T-cell (primary cell): ENCODE measurements around the gene CDH18. TPM values are rescaled to one million over a fixed set of nuclear protein-coding genes. Genes with fewer than 3 reads are reported as not detected.

Source experiments
- ATAC-seq, 4 experiments: fragments of 200-7000 bp in 3 of 4; fragments of 150-1000 bp in 1 of 4; cut with Tn5 transposase; replicated peaks in 1 of 4; 1 replicate in 3 of 4; 2 replicates in 1 of 4; pipeline ENCODE4 v1.10.0; 2021; ENCODE audit warnings: moderate library complexity in 3 of 4, mild to moderate bottlenecking in 2 of 4, moderate number of reproducible peaks in 1 of 4
- CTCF ChIA-PET, 2 donors: fragments of 300-600 bp; sonication (Branson Sonifier 250); formaldehyde crosslinking; loops; one replicate each; lab custom pipeline; 2022; ENCODE audit warnings: antibody characterized with exemption in 2 of 2; lab: Charles Lee
- POLR2A ChIA-PET, 2 donors: fragments of 300-600 bp; sonication (Branson Sonifier 250); formaldehyde crosslinking; loops; one replicate each; lab custom pipeline; 2022; ENCODE audit warnings: antibody characterized with exemption in 2 of 2; lab: Charles Lee
- DNase-seq, 35 experiments: peaks; one replicate each; pipeline versions ENCODE4 v3.0.0 to v3.0.0-alpha.2; 2013 to 2023
- H3K27ac ChIP-seq: one replicate; pipeline ENCODE4 v1.5.1; 2013; ENCODE audit warnings: low read length
- H3K27me3 ChIP-seq, 2 experiments: replicated peaks in 1 of 2; 1 replicate in 1 of 2; 2 replicates in 1 of 2; pipeline versions ENCODE4 v1.6.1 to v1.7.0; 2013; ENCODE audit warnings: low read length in 1 of 2, mixed read lengths in 1 of 2; ENCODE audit not compliant: control insufficient read depth in 2 of 2, insufficient read depth in 2 of 2; ENCODE audit errors: extremely low read depth in 1 of 2
- H3K36me3 ChIP-seq, 2 donors: 1 replicate in 1 of 2; 2 replicates in 1 of 2; pipeline versions ENCODE4 v1.6.1 to v1.7.0; 2013; ENCODE audit warnings: low read length in 1 of 2; ENCODE audit not compliant: control insufficient read depth in 2 of 2, insufficient read depth in 1 of 2; ENCODE audit errors: extremely low read depth in 1 of 2
- H3K4me1 ChIP-seq, 2 experiments: 1 replicate in 1 of 2; 2 replicates in 1 of 2; pipeline versions ENCODE4 v1.6.1 to v1.7.0; 2013; ENCODE audit warnings: low read length in 2 of 2, mixed read lengths in 1 of 2; ENCODE audit not compliant: insufficient read depth in 2 of 2, control insufficient read depth in 1 of 2; ENCODE audit errors: extremely low read depth in 1 of 2
- H3K4me3 ChIP-seq, 2 donors: 1 replicate in 1 of 2; 2 replicates in 1 of 2; pipeline versions ENCODE4 v1.5.1 to v1.7.0; 2013; ENCODE audit warnings: mild to moderate bottlenecking in 2 of 2, low read length in 1 of 2, moderate library complexity in 1 of 2; ENCODE audit not compliant: control insufficient read depth in 1 of 2; ENCODE audit errors: extremely low read depth in 1 of 2
- H3K9me3 ChIP-seq: 2 replicates; pipeline ENCODE4 v1.7.0; 2013
- H3K27ac Mint-ChIP-seq, 2 donors: one replicate each; pipeline ENCODE4 v1.8.0; 2020 to 2021; ENCODE audit warnings: mild to moderate bottlenecking in 2 of 2, mixed read lengths in 2 of 2
- H3K27me3 Mint-ChIP-seq, 2 donors: one replicate each; pipeline ENCODE4 v1.8.0; 2021 to 2022; ENCODE audit warnings: mixed read lengths in 2 of 2
- H3K36me3 Mint-ChIP-seq: one replicate; pipeline ENCODE4 v1.8.0; 2021; ENCODE audit warnings: mixed read lengths
- H3K4me1 Mint-ChIP-seq, 3 donors: one replicate each; pipeline ENCODE4 v1.8.0; 2020 to 2022; ENCODE audit warnings: mixed read lengths in 3 of 3, mild to moderate bottlenecking in 1 of 3
- H3K4me3 Mint-ChIP-seq, 3 donors: one replicate each; pipeline ENCODE4 v1.8.0; 2020 to 2022; ENCODE audit warnings: mild to moderate bottlenecking in 3 of 3, mixed read lengths in 3 of 3, moderate library complexity in 3 of 3
- H3K9me3 Mint-ChIP-seq, 3 donors: one replicate each; pipeline ENCODE4 v1.8.0; 2020 to 2022; ENCODE audit warnings: mixed read lengths in 3 of 3
- WGBS: methylation state at CpG from one replicate; pipeline ENCODE4 v1.1.5; 2013; ENCODE audit warnings: missing lambda C conversion rate; ENCODE audit not compliant: insufficient coverage; 5-methylcytosine and 5-hydroxymethylcytosine counted together
- total RNA-seq, 35 experiments: library from RNA in 6 of 35; stranded (reverse) in 6 of 35; fragments of 120-200 nt in 1 of 35; gene quantifications; one replicate each; pipeline versions ENCODE4 v1.2.1 to v1.2.4 and lab custom pipeline; 2013 to 2026

The CDH18 gene
- total RNA-seq, 5 donors from 2014 or later (not counting 1 experiment from before 2014, with no cell fraction given) = not detected

GRCh38 chr5:19706776-19707175 is 281.2 kb downstream of the CDH18 start:
- ATAC-seq (no peak), DNase-seq (no peak)
- 60% methylated on average over 1 of the region's 4 CpGs for WGBS
- CTCF ChIA-PET = no interaction called here
- H3K27me3 Mint-ChIP-seq = no peaks in the 10 kb centered on the region
- H3K9me3 Mint-ChIP-seq = peaks cover 10 to 14% (median 12%) of the 10 kb centered on the region in 3 donors
- no peaks in the 10 kb centered on the region for H3K36me3 Mint-ChIP-seq
- POLR2A ChIA-PET = interaction anchor here in 1 of 2 donors (0.6 kb wide), 1 partner anchor 459 kb away, joined by 3 read pairs; no protein-coding TSS in a partner anchor
- no peaks in the 10 kb centered on the region for H3K4me1 Mint-ChIP-seq
- Histone ChIP-seq H3K9me3 (no peaks in the 10 kb centered on the region), H3K27me3 (no peaks in the 10 kb centered on the region), H3K4me1 (no peaks in the 10 kb centered on the region), H3K4me3 (no peak overlapping the region), H3K36me3 (no peaks in the 10 kb centered on the region), H3K27ac (no peak overlapping the region)
- no peak overlapping the region for H3K27ac Mint-ChIP-seq
- no peak overlapping the region for H3K4me3 Mint-ChIP-seq

- H3K36me3 ChIP-seq = no peaks in the 10 kb centered on the region
- 62% methylated on average over 3 of the region's 5 CpGs for WGBS
- Mint-ChIP-seq H3K27ac (no peak overlapping the region), H3K4me1 (no peaks in the 10 kb centered on the region), H3K27me3 (no peaks in the 10 kb centered on the region), H3K9me3 (peaks cover 7 to 11% (median 11%) of the 10 kb centered on the region in 3 donors), H3K4me3 (no peak overlapping the region), H3K36me3 (no peaks in the 10 kb centered on the region)
- H3K27ac ChIP-seq = no peak overlapping the region
- POLR2A ChIA-PET = no interaction called here
- CTCF ChIA-PET = no interaction called here
- DNase-seq = no peak
- no peak overlapping the region for H3K4me3 ChIP-seq
- H3K27me3 ChIP-seq = no peaks in the 10 kb centered on the region
- ATAC-seq = no peak
- no peaks in the 10 kb centered on the region for H3K4me1 ChIP-seq
- no peaks in the 10 kb centered on the region for H3K9me3 ChIP-seq
These were observed 286.3 kb downstream of the CDH18 start for GRCh38 chr5:19701731-19702130.

GRCh38 chr5:19694949-19695611 is 292.9 kb downstream of the CDH18 start:
- H3K36me3 Mint-ChIP-seq = no peaks in the 10 kb centered on the region
- Histone ChIP-seq H3K36me3 (no peaks in the 10 kb centered on the region), H3K27me3 (no peaks in the 10 kb centered on the region), H3K4me1 (no peaks in the 10 kb centered on the region), H3K4me3 (no peak overlapping the region), H3K9me3 (peaks cover 3% of the 10 kb centered on the region), H3K27ac (no peak overlapping the region)
- no peak overlapping the region for H3K27ac Mint-ChIP-seq
- no peaks in the 10 kb centered on the region for H3K27me3 Mint-ChIP-seq
- no peak overlapping the region for H3K4me3 Mint-ChIP-seq
- H3K9me3 Mint-ChIP-seq = peaks cover 0 to 4% (median 4%) of the 10 kb centered on the region in 3 donors
- no peaks in the 10 kb centered on the region for H3K4me1 Mint-ChIP-seq
- ATAC-seq (no peak), DNase-seq (no peak)
- ChIA-PET POLR2A (no interaction called here), CTCF (no interaction called here)
- 43% methylated on average over 1 of the region's 4 CpGs for WGBS

GRCh38 chr5:19690978-19691377 is 297.0 kb downstream of the CDH18 start:
- H3K27me3 Mint-ChIP-seq = no peaks in the 10 kb centered on the region
- H3K36me3 Mint-ChIP-seq = no peaks in the 10 kb centered on the region
- Histone ChIP-seq H3K36me3 (no peaks in the 10 kb centered on the region), H3K9me3 (peaks cover 4% of the 10 kb centered on the region), H3K27me3 (no peaks in the 10 kb centered on the region), H3K4me3 (no peak overlapping the region), H3K27ac (no peak overlapping the region), H3K4me1 (no peaks in the 10 kb centered on the region)
- no peak for DNase-seq
- no CpG with 5 or more reads among the region's 1 CpG for WGBS
- ChIA-PET POLR2A (no interaction called here), CTCF (no interaction called here)
- H3K9me3 Mint-ChIP-seq = peaks cover 9 to 21% (median 21%) of the 10 kb centered on the region in 3 donors
- H3K4me1 Mint-ChIP-seq = no peaks in the 10 kb centered on the region
- no peak overlapping the region for H3K27ac Mint-ChIP-seq
- ATAC-seq = no peak
- no peak overlapping the region for H3K4me3 Mint-ChIP-seq

- peaks cover 22 to 30% (median 23%) of the 10 kb centered on the region in 3 donors for H3K9me3 Mint-ChIP-seq
- H3K4me3 Mint-ChIP-seq = no peak overlapping the region
- Histone ChIP-seq H3K36me3 (no peaks in the 10 kb centered on the region), H3K9me3 (peaks cover 2% of the 10 kb centered on the region), H3K27me3 (no peaks in the 10 kb centered on the region), H3K4me1 (no peaks in the 10 kb centered on the region), H3K4me3 (no peak overlapping the region), H3K27ac (no peak overlapping the region)
- DNase-seq (no peak), ATAC-seq (no peak)
- no peaks in the 10 kb centered on the region for H3K36me3 Mint-ChIP-seq
- ChIA-PET CTCF (no interaction called here), POLR2A (no interaction called here)
- 100% methylated on average over 1 of the region's 3 CpGs for WGBS
- no peaks in the 10 kb centered on the region for H3K27me3 Mint-ChIP-seq
- no peaks in the 10 kb centered on the region for H3K4me1 Mint-ChIP-seq
- no peak overlapping the region for H3K27ac Mint-ChIP-seq
These were observed 302.5 kb downstream of the CDH18 start for GRCh38 chr5:19685473-19685872.

- Histone ChIP-seq H3K27ac (no peak overlapping the region), H3K4me3 (no peak overlapping the region), H3K36me3 (no peaks in the 10 kb centered on the region), H3K27me3 (no peaks in the 10 kb centered on the region), H3K9me3 (no peaks in the 10 kb centered on the region), H3K4me1 (no peaks in the 10 kb centered on the region)
- H3K36me3 Mint-ChIP-seq = no peaks in the 10 kb centered on the region
- WGBS = no CpG with 5 or more reads among the region's 3 CpGs
- H3K27ac Mint-ChIP-seq = no peak overlapping the region
- peaks cover 11 to 33% (median 15%) of the 10 kb centered on the region in 3 donors for H3K9me3 Mint-ChIP-seq
- no peaks in the 10 kb centered on the region for H3K4me1 Mint-ChIP-seq
- ChIA-PET CTCF (interaction anchor here in 1 of 2 donors (0.6 kb wide), 1 partner anchor 898 kb away, joined by 3 read pairs; no protein-coding TSS in a partner anchor), POLR2A (no interaction called here)
- no peak for DNase-seq
- H3K27me3 Mint-ChIP-seq = no peaks in the 10 kb centered on the region
- no peak overlapping the region for H3K4me3 Mint-ChIP-seq
- ATAC-seq = no peak
These were observed 311.1 kb downstream of the CDH18 start for GRCh38 chr5:19676895-19677294.
